K562 (cell line): ENCODE measurements around the gene LAMA3. TPM values are rescaled to one million over a fixed set of nuclear protein-coding genes. Genes with fewer than 3 reads are reported as not detected.

Source experiments
- ATAC-seq: fragments of 200-7000 bp; cut with Tn5 transposase; 3 replicates; pipeline ENCODE4 v1.9.1; 2020; ENCODE audit warnings: moderate library complexity
- BruUV-seq: library from RNA; stranded (reverse); fragments of 400-500 nt; replicated peaks from 2 replicates; lab custom pipeline; 2021; lab: Mats Ljungman, UMichigan
- CTCF ChIA-PET: fragments of 300-600 bp; formaldehyde crosslinking; extraction: SDS; loops from one replicate; lab custom pipeline; 2021; ENCODE audit warnings: low intra/inter-chr PET ratio; lab: Yijun Ruan, JAX
- POLR2A ChIA-PET: fragments of 300-600, 350-650 bp; sonication (Branson Sonifier 250); formaldehyde crosslinking; extraction: SDS; loops from one replicate; lab custom pipeline; 2021; ENCODE audit warnings: antibody characterized with exemption, inconsistent platforms; lab: Yijun Ruan, JAX
- DNase-seq, 4 experiments: peaks; one replicate each; pipeline versions ENCODE4 v3.0.0 to v3.0.0-alpha.2; 2011 to 2018; ENCODE audit warnings: low spot score in 3 of 4, mixed read lengths in 3 of 4; ENCODE audit errors: extremely low read depth in 1 of 4
- FAIRE-seq: peaks from 2 replicates; lab custom pipeline; 2011; peaks lifted over from hg19 to GRCh38; lab: Jason Lieb, UNC
- H2AFZ ChIP-seq: 2 replicates; pipeline ENCODE4 v1.6.0; 2011; ENCODE audit warnings: low read depth, low read length, control low read depth, inconsistent platforms
- H3K27ac ChIP-seq: fragments of 200-600 bp; 3 replicates; pipeline ENCODE4 v1.8.0; 2011; ENCODE audit warnings: low read depth, mild to moderate bottlenecking, control low read depth, inconsistent platforms, low read length, moderate library complexity, mixed read lengths; ENCODE audit errors: extremely low read depth
- H3K27me3 ChIP-seq, 2 experiments: fragments of 300-600 bp in 1 of 2; 2 replicates in 1 of 2; 3 replicates in 1 of 2; pipeline versions ENCODE4 v1.6.0 to v1.8.0; 2011; ENCODE audit warnings: inconsistent platforms in 2 of 2, low read length in 2 of 2, mild to moderate bottlenecking in 1 of 2, mixed read lengths in 1 of 2, moderate library complexity in 1 of 2; ENCODE audit not compliant: control insufficient read depth in 2 of 2, insufficient read depth in 2 of 2
- H3K36me3 ChIP-seq: fragments of 300-600 bp; 3 replicates; pipeline ENCODE4 v1.8.0; 2011; ENCODE audit warnings: mild to moderate bottlenecking, low read length, inconsistent platforms; ENCODE audit not compliant: control insufficient read depth, insufficient read depth
- H3K4me1 ChIP-seq, 2 experiments: fragments of 200-600 bp in 1 of 2; replicated peaks in 1 of 2; 2 replicates in 1 of 2; 3 replicates in 1 of 2; pipeline versions ENCODE4 v1.5.1 to v1.8.0; 2011; ENCODE audit warnings: inconsistent platforms in 2 of 2, low read length in 2 of 2, mild to moderate bottlenecking in 1 of 2, mixed read lengths in 1 of 2, moderate library complexity in 1 of 2; ENCODE audit not compliant: control insufficient read depth in 2 of 2, insufficient read depth in 2 of 2
- H3K4me2 ChIP-seq: 2 replicates; pipeline ENCODE4 v1.6.1; 2011; ENCODE audit warnings: low read length, control low read depth, inconsistent platforms, mixed read lengths; ENCODE audit not compliant: insufficient read depth
- H3K4me3 ChIP-seq: fragments of 200-600 bp; sonication (generic), shearing (Covaris generic); 2 replicates; pipeline ENCODE4 v1.5.1; 2016; ENCODE audit warnings: control low read depth, inconsistent platforms
- H3K79me2 ChIP-seq: fragments of 200-600 bp; 3 replicates; pipeline ENCODE4 v1.8.0; 2011; ENCODE audit warnings: low read length, inconsistent platforms; ENCODE audit not compliant: control insufficient read depth, insufficient read depth
- H3K9ac ChIP-seq, 2 experiments: 2 replicates each; pipeline versions ENCODE4 v1.6.0 to v1.6.1; 2011; ENCODE audit warnings: low read depth in 2 of 2, low read length in 2 of 2, control low read depth in 1 of 2, inconsistent platforms in 1 of 2, mild to moderate bottlenecking in 1 of 2, mixed read lengths in 1 of 2; ENCODE audit not compliant: insufficient read depth in 1 of 2
- H3K9me1 ChIP-seq: one replicate; pipeline ENCODE4 v1.6.0; 2011; ENCODE audit warnings: inconsistent platforms, mild to moderate bottlenecking, low read length, moderate library complexity; ENCODE audit not compliant: control insufficient read depth, insufficient read depth
- H3K9me3 ChIP-seq: replicated peaks from 2 replicates; pipeline ENCODE4 v1.5.1; 2011; ENCODE audit warnings: low read depth, low read length, inconsistent platforms; ENCODE audit not compliant: control insufficient read depth, insufficient read depth
- H4K20me1 ChIP-seq: replicated peaks from 2 replicates; pipeline ENCODE4 v1.6.1; 2011; ENCODE audit warnings: low read length, inconsistent platforms, mixed read lengths; ENCODE audit not compliant: control insufficient read depth, insufficient read depth
- ARHGAP35 ChIP-seq: fragments of 450-650 bp; IDR thresholded peaks from 2 replicates; pipeline ENCODE4 v1.6.1; 2018; ENCODE audit not compliant: partially characterized antibody
- CBX5 ChIP-seq: IDR thresholded peaks from 2 replicates; pipeline ENCODE4 v1.6.1; 2014; ENCODE audit warnings: low read depth, borderline replicate concordance
- DNMT1 ChIP-seq: fragments of 450-650 bp; IDR thresholded peaks from 2 replicates; pipeline ENCODE4 v1.6.1; 2016; ENCODE audit warnings: antibody characterized with exemption, mild to moderate bottlenecking
- RBM17 ChIP-seq: fragments of 200-400 bp; formaldehyde crosslinking; IDR thresholded peaks from 2 replicates; pipeline ENCODE4 v1.6.1; 2017; ENCODE audit warnings: low read depth, mild to moderate bottlenecking, low read length, borderline replicate concordance
- ZKSCAN1 ChIP-seq: fragments of 150-350 bp; IDR thresholded peaks from 2 replicates; pipeline ENCODE4 v1.6.1; 2016; ENCODE audit warnings: low read depth, low read length
- WGBS: fragments of 100-300 bp; shearing (Covaris generic); methylation state at CpG from one replicate; pipeline ENCODE4 v1.1.6; 2016; ENCODE audit warnings: low coverage, mixed read lengths; ENCODE audit not compliant: insufficient coverage; ENCODE audit errors: missing lambda C conversion rate; 5-methylcytosine and 5-hydroxymethylcytosine counted together
- in situ Hi-C: fragments of 300-500 bp; cut with MboI; formaldehyde crosslinking; loops from 4 replicates; pipeline ENCODE4 v1.15.0; 2018; ENCODE audit warnings: inconsistent platforms, mixed read lengths
- intact Hi-C: fragments of 100-400 bp; cut with micrococcal nuclease; formaldehyde crosslinking; loops from 2 replicates; pipeline ENCODE4 v1.14.2; 2022
- polyA plus RNA-seq, 8 experiments: library from polyadenylated mRNA; depleted of rRNA in 4 of 8; stranded (reverse) in 5 of 8; unstranded in 3 of 8; fragments of >200 nt; fragmentation: Nextera tagmentation in 2 of 8; fragmentation: Illumina TruSeq in 1 of 8; extraction: Ambion mirVana in 2 of 8; extraction: Trizol in 1 of 8; gene quantifications; 2 replicates each; pipeline versions ENCODE4 v1.2.1 to v1.2.3, GENCODE V29; 2011 to 2014; ENCODE audit warnings: inconsistent platforms in 1 of 8, missing spikeins in 1 of 8
- total RNA-seq, 7 experiments: library from RNA; depleted of rRNA in 6 of 7; stranded (reverse); fragments of >200 nt in 6 of 7; fragmentation: Illumina TruSeq in 2 of 7; extraction: Trizol in 2 of 7; gene quantifications; 2 replicates each; pipeline versions ENCODE4 v1.2.1 to v1.2.3, GENCODE V29; 2011 to 2021; ENCODE audit warnings: low replicate concordance in 1 of 7
- TF ChIP-seq, protein P1 (sequence below): IDR thresholded peaks from 2 replicates; pipeline ENCODE4 v1.6.1; 2016; ENCODE audit warnings: missing genetic modification characterization, missing compliant biosample characterization

The LAMA3 gene
- total and polyA plus RNA-seq, 9 of the 15 experiments (the other 6 are each of a cell fraction or from before 2014, with no cell fraction given) = 0.07 TPM; not detected in 8

DNA sequence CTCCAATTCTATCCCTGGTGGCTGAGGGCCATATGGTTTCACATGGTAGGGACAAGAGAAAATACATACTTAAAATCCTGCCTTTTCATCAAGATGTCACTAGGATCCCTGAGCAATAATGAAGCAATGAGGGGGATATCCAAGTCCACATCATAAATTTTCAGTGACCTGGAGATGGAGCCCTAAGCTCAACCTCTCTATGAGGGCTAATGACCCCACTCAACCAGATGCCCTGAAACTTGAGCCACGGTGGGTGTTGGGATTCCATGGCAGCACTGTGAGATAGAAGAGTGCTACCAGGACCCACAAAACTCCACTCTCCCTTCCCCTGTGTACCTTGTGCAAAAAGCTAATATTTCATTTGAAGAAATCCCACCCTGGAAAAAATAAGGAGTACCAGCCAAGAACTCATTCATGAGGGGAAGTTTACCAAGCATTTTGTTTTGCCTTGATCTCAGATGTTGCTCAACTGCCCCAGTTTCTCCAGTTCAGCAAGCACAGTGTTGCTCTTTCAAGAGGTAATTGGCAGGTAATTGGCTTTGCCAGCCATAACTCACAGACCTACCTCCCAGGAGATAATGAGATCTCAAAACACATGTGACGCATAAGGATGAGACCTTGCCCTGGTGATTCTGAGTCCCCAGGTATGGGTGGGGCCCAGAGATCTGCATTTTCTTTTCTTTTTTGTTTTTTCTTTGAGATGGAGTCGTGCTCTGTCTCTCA is 274.4 kb downstream of the LAMA3 start:
- Histone ChIP-seq H3K4me3 (no peak overlapping the region), H3K9me3 (no peaks in the 10 kb centered on the region), H2AFZ (peak overlapping the region; percentile 83; the same call in 1 of the 2 replicates), H3K79me2 (no peaks in the 10 kb centered on the region), H3K4me1 (no peaks in the 10 kb centered on the region), H3K36me3 (no peaks in the 10 kb centered on the region), H3K4me2 (no peak overlapping the region), H3K27me3 (peaks cover 0 to 7% of the 10 kb centered on the region in 2 experiments; a peak in 1 of 5 replicates), H3K9me1 (no peaks in the 10 kb centered on the region), H4K20me1 (no peaks in the 10 kb centered on the region), H3K9ac (no peak overlapping the region), H3K27ac (no peak overlapping the region)
- FAIRE-seq (no peak), DNase-seq (no peak), ATAC-seq (no peak)
- TF ChIP-seq RBM17 (no peak), DNMT1 (no peak), ZKSCAN1 (no peak), ARHGAP35 (no peak), CBX5 (no peak)
- TF ChIP-seq, protein P1, sequence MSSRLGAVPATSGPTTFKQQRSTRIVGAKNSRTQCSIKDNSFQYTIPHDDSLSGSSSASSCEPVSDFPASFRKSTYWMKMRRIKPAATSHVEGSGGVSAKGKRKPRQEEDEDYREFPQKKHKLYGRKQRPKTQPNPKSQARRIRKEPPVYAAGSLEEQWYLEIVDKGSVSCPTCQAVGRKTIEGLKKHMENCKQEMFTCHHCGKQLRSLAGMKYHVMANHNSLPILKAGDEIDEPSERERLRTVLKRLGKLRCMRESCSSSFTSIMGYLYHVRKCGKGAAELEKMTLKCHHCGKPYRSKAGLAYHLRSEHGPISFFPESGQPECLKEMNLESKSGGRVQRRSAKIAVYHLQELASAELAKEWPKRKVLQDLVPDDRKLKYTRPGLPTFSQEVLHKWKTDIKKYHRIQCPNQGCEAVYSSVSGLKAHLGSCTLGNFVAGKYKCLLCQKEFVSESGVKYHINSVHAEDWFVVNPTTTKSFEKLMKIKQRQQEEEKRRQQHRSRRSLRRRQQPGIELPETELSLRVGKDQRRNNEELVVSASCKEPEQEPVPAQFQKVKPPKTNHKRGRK (tag) = no peak
- WGBS = 0% methylated on average over 3 of the region's 3 CpGs
- intact Hi-C loops = no loop called here
- POLR2A ChIA-PET = no interaction called here
- BruUV-seq = no TSS peak
- in situ Hi-C loops = no loop called here
- CTCF ChIA-PET = interaction anchor here (0.6 kb wide), 1 partner anchor 155 kb away, joined by 9 read pairs; no protein-coding TSS in a partner anchor
